ENCODE results near the gene EVI5L.

EVI5L gene

DNA sequence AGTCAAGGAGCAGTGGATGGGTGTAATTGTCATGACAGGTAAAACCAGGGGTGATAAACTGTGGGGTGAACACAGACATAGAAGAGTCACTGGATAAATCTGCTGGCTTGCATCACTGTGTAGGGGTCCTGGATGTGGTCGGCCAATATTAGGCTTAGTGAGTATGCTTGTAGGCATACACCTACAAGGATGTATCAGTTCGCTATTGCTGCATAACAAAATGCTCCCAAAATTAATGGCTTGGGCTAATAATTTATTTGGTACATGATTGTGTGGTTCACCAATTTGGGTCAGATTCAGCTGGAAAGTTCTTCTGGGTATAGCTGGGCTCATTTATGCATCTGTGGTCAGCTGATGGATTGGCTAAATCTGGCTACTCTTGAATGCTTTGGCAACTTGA lies 11.2 kb upstream of the EVI5L start:
- no peak for DNase-seq

DNA sequence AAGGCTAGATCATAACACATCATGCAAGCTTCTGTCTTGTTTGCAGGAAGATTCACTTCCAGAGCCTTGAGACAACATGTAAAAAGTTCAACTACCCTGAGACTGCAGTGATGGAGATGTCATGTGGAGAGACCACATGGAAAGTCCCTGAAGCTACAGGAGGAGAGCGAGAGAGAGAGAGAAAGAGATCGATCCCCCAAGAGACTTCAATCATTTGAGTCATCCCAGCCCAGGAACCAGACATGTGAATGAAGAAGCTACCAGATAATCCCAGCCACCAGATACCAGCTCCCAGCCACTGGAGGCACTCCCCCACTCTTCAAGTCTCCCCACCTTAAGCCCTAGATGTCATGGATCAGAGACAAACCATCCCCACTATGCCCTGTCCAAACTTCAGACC lies 10.7 kb upstream of the EVI5L start:
- no peak for DNase-seq

DNA sequence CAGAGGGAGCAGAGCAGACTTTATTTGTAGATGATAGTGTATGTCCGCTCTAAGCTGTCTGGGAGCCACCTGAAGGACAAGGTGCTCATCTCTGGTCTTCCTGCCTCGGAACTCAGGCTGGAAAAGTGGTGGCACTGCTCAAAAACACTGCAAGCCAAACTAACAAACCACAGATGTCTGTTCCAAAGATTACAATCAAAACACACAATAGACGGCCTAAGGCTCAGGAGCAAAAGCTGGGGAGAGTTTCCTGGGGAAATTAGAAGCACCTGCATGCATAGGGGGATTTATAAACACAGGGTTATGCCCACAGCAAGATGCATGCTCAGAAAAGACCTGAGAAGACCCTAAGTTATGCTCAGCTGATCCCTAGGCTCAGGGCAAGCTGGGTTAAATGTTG lies 9.4 kb upstream of the EVI5L start:
- DNase-seq = no peak

DNA sequence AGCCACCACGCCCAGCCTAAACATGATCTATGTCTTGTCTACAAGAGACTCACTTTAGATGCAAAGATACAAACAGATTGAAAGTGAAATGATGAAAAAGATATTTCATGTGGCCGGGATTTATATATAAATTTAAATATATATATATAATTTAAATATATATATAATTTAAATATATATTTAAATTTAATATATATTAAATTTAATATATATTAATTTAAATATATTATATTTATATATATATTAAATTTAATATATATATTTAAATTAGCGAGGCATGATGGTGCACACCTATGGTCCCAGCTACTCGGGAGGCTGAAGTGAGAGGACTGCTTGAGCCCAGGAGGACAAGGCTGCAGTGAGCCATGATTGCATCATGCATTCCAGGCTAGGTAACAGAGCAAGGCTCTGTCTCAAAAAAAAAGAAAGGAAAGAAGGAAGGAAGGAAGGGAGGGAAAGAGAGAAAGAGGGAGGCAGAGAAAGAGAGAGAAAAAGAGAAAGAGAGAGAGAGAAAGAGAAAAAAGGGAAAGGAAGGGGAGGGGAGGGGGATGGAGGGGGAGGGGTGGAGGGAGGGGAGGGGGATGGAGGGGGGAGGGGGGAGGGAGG lies 7.0 kb upstream of the EVI5L start:
- no peak for DNase-seq

DNA sequence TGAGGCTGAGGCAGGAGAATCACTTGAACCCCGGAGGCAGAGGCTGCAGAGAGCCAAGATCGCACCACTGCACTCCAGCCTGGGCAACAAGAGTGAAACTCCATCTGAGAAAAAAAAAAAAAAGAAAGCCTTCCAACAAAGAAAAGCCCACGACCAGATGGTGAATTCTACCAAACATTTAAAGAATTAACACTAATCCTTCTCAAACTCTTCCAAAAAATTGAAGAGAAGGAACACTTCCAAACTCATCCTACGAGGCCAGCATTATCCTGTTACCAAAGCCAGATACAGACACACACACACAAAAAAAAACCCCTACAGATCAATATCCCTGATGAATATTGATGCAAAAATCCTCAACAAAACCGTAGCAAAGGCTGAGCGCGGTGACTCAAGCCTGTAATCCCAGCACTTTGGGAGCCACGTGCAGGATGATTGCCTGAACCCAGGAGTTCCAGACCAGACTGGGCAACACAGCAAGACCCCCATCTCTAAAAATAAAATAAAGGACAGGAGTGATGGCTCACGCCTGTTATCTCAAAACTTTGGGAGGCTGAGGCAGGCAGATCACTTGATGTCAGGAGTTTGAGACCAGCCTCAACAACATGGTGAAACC lies 6.2 kb upstream of the EVI5L start:
- no peak for DNase-seq

DNA sequence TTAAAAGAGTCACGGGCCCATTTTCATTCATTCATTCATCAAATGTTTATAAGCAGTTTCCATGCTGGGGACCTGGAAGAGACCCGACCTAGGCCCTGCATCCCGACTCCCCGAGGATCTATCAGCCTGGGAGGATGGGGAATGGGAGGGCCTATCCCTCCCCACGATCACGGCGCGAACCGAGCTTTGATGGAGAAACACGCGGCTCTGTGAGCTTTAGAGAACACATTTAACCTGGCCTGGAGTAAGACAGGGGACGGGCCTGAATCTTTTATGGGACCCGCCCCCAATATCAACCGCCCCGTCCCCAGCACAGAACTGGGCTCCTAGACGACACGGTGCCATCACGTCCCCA lies 875 bp upstream of the EVI5L start:
- DNase-seq = no peak

DNA sequence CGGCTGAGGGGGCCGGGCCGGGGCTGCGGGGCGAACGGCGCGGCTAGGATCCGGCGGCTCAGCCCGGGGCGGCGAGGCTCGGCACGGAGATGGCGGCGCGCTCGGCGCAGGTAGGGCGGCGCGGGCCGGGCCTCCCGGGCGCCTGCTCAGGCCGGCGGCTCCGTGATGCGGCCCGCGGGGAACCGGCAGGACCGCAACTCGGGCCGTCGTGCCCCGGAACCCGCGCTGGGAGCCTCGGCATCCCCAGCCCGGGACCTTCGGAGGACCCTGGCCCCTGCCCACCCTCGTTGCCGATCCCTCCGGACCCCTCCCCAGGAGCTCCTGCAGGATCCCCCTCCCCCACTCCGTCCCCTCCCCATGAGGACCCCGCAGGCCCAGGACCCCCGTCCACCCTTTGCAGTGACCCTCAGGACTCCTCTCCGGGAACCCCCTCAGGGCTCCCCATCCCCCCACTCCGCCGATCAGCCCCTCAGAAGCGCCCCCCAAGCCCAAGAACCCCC lies 304 bp downstream of the EVI5L start:
- DNase-seq = no peak

DNA sequence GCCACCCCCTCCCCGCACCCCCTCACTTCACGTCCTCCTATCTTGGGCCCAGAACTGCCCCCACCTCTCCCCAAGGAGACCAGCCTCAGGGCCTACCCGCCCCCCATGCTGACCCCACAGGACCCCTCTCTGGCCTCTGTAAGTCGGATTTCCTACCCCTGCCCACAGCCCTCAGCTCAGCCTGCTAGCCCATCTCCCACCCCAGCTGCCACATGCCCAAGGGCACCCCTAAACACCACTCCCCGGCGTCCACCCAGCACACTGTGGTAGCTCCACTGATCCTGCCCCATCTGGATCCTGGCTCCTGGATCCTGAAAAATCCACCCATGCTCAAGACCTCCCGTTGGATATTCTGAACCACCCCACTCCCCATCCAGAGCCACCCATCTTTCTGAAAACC lies 805 bp downstream of the EVI5L start:
- DNase-seq = no peak

DNA sequence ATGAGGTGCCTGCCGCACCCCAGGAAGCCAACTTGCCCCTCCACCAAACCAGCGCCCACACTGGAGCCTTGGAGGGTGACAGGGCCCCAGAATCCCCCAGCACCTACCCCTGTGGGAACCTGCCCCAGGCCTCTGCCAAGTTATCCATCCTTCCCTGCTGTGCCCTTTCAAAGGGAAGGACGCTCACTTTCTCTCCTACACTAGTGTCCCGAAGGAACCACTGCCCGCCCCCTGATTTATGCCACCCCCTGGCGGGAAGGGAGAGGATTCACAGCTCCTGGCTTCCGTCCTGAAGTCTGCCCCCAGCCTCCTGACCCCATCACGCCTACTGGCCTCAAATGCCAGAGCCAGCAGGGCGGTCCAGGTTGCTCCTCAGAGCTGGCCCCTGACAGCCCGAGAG lies 1.4 kb downstream of the EVI5L start:
- DNase-seq = no peak

DNA sequence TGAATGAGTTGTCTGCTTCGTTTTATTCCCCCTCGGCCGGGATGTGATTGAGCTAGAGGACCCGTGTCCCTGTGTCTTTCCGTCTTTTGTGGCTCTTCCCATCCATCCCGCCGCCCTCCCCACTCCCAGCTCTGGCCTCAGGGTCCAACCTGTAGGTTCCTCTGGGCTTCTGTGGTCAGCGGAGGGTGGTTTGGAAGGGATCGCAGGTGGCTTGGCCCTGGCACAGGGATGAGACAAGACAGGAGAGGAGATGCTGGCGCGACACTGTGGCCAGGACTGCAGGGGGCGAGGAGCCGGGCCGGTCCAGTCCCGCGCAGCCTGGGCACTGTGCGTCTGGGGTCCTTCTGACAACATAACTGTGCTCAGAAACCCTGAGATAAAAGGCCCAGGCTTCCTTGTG lies 2.0 kb downstream of the EVI5L start:
- DNase-seq = no peak

DNA sequence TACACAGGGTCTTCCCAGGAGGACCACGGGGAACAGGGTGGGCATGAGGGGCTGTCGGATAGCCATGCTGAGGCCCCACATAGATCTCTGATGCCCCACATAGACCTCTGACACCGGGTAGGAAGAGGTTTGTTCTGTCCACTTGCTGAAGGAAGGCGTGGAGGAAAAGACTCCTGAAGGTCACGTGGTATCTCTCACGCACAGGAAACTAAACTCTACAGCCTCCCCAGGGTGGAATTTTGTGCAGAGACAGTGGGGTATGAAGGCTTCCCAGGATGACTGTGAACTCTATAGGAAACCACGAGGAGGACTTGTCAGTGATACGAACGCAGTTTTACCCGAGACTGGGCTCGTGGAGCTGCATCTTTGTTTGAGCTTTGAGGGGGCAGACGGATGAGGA lies 2.8 kb downstream of the EVI5L start:
- DNase-seq = no peak

DNA sequence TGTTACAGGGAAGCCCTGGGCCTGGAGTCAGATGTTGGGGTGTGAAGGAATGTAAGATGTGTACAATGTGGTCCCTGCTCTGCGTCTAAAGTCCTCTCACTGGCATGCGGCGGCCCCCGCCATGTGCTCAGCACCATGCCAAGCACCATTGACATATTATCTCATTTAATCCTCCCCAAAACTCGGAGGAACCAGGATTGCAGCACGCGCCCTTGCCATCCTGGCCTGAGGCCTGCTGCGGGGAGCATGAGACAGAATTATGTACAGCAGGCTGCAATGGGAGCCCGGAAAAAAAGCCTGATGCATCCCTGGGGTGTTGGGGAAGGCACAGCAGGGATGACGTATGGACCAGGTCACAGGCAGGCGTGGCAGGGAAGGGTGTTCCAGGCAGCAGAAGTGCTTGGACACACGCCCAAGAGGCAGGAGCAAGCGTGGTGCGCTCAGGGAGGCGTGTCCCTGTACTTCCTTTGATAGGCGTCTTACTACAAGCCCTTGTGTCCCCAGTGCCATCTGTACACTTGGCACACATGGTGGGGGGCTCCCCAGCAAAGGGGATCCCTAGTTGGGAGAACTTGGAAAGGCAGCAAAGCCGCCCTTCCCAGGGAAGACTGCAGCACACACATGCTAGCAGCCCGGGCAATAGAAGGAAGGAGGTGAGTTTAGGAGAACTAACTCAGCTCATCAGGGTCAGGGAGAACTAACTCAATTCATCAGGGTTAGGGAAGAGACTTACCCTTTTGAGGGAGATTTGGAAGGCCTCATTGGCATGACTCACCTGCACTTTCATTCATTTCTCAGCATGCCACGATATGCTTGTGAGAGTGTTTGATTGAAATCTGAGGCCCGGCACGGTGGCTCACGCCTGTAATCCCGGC lies 3.4 kb downstream of the EVI5L start:
- no peak for DNase-seq

DNA sequence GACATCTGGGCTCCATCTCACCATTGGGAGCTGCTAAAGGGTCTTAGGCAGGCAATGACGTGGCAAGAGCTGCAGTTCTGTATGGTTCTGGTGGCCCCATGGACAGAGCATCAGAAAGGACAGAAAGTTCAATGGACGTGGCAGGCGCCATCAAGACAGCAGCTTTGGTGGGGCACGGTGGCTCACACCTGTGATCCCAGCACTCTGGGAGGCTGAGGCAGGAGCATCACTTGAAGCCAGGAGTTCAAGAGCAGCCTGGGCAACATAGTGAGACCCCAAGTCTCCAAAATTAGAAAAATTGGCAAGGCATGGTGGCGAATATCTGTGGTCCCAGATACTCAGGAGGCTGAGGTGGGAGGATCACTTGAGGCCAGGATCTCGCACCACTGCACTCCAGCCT lies 9.5 kb downstream of the EVI5L start:
- no peak for DNase-seq

DNA sequence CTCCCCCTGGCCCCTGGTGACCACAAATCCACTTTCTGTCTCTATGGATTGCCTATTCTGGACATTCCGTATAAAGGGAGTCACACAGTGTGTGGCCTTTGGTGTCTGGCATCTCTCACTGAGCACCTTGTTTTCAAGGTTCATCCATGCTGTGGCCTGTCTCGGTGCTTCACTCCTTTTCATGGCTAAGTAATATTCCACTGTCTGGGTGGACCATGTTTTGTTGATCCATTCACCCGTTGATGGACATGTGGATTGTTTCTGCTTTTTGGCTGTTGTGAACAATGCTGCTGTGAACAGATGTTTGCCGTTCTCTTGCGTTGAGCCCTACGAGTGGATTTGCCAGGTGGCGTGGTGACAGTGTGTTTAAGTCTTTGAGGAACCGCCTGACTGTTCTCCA lies 10.6 kb downstream of the EVI5L start:
- no peak for DNase-seq

DNA sequence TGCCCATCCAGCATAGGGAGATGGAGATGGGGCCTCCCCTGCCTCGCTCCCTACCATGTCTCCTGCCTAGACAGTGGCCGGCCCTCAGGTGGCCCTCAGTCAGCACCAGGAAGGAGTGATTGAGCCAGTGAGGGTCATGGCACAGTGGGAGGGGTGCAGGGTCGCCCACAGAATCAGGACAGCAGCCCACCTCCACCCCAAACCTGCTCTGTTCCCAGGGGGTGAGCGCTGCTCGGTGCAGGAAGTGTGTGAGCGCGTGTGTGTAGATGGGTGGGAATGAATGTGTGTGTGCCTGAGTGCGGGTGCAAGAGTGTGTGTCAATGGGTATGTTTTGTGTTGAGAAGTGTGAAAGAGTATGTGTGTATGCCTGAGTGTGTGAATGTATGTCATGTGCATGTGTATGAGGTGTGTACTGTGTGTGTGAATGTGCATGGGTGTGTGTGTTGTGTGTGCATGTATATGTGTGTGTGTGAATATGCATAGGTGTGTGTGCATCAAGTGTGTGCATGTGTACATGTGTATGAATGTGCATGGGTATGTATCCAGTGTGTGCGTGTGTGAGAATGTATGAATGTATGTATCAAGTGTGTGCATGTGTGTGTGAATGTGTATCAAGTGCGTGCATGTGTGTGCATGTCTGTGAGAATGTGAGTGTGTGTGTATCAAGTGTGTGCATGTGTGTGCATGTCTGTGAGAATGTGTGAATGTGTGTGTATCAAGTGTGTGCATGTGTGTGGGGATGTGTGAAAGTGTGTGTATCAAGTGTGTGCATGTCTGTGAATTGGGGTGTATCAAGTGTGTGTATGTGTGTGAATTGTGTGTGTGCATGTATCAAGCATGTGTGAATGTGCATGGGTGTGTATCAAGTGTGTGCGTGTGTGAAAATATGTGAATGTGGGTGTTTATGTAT lies 12.0 kb downstream of the EVI5L start:
- no peak for DNase-seq

DNA sequence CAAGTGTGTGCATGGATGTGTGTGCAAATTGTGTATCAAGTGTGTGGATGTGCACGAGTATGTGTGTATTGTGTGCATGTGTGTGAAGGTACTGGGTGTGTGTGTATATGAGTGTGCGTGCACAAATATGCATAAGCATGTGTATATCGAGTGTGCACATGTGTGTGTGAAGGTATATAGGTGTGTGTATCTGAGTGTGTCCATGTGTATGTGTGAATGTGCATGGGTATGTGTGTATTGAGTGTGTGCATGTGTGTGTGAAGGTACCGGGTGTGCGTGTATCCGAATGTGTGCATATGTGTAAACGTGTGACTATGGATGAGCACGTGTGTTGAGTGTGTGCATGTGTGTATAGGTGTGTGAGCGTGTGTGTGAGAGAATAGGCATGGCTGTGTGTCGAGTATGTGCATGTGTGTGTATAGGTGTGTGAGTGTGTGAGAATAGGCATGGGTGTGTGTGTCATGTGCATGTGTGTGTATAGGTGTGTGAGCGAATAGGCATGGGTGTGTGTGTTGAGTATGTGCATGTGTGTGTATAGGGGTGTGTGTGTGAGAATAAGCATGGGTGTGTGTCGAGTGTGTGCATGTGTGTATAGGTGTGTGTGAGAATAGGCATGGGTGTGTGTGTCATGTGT lies 12.8 kb downstream of the EVI5L start:
- DNase-seq = no peak

DNA sequence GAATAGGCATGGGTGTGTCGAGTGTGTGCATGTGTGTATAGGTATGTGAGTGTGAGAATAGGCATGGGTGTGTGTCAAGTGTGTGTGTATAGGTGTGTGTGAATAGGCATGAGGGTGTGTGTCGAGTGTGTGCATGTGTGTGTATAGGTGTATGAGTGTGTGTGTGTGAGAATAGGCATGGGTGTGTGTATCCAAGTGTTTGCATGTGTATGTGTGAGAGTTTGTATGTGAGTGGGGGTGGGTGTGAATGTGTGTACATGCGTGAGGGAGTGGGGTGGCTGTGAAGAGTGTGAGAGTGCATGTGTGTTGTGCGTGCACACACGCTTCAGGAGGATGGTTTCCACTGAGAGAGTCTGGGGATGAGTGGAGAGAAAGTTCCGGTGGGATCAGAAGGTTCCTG lies 13.5 kb downstream of the EVI5L start:
- DNase-seq = no peak

DNA sequence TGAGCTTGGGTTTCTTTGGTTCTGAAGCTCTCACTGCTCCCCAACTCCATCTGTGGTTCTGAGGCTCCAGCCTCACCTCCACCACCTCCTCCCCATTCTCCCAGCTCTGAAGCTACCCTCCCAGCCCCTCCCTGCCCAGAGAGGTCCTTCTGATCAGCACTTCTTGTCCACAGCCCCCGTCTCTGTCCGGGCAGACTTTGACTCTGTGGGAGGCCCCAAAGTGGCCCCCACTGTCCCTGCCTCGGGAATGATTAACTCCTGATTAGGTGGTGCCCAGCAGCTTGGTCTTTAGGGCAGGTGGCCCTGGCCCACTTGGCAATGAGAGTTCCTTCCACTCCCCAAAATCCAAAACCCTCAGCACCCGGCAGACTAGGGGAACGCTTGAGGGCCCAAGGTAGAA lies 14.4 kb downstream of the EVI5L start:
- DNase-seq = no peak

DNA sequence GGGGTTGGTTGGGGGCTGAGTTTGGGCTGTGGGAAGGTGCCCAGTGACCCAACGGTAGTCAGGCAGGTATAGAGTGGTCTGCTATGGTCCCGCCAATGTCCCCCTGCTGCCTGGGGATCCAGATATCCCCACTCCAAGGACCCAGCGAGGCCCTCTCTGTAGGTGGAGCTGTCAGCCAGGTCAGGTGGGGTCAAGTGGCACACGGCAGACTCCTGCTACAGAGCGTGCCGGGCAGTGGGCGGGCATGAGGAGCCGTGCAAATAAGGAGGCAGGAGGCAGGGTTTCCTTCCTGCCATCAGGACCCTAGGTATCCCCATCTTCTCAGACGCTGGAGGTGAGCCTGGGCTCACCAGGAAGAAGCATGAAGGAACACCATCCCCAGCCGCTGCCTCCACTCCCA lies 14.9 kb downstream of the EVI5L start:
- no peak for DNase-seq

DNA sequence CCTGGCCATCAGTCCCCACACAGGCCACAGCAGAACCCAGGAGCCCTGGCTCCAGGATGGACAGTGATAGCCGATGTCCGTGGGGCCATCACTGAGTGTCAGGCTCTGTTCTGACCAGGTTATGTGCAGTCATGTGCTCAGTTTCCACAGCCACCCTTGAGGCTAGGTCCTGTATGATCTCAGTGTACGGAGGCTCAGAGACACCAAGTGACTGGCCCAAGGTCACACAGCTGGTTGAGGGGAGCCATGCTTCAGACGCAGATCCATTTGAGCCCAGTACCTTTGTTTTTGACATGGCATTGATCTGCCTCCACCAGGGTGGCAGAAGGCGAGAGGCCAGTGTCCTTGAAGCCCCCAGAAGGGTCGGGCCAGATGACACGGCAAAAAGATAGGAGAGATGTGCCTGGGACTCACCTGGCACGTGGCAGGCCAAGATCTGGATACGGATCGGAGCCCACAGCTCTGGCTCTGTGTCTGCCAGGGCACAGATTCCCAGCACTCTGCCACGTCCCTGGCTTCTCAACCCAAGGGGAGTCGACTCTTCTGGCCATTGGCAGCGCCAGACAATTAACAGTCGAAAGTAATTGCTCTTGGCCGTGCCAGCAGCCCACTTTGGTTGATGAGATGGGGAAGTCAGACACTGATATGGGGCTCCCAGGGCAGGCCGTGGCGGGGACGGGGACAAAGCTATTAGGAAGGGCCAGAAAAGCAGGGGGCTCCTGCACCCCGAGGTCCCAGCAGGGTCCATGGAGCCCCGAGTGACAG lies 15.6 kb downstream of the EVI5L start:
- no peak for DNase-seq

DNA sequence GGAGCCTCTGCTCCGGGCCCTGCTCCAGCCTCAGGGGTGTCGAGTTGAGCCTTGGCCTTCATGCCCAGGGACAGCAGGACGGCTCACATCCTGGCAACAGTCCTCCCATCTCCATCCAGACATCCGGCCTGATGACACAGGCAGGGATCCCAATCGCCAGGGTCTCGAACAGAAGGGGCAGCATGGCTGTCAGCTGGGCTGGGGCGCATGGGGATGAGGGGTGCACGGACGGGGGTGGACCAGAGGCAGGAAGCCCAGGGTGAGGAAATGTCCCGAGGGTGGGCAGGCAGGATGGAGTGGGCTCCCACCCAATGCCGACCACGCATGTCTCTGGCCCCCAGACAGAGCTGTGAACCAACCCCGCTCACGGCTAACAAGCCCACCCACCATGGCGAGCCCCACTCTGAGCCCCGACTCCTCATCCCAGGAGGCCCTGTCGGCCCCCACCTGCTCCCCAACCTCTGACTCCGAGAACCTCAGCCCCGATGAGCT lies 16.2 kb downstream of the EVI5L start:
- no peak for DNase-seq

DNA sequence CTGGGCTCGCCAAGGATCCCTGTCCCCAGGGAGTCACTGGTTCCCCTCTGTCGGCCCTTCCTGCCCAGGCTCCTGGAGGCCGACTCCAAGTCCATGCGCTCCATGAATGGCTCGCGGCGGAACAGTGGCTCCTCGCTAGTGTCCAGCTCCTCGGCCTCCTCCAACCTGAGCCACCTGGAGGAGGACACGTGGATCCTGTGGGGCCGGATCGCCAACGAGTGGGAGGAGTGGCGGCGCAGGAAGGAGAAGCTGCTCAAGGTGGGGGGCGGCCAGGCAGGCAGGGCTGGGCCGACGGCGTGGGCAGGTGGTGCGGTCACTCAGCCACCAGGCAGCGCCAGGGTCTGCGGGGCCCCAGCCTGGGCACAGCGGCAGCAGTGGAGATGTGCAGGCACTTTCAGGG lies 17.6 kb downstream of the EVI5L start:
- no peak for DNase-seq

Measured in stimulated activated naive CD4-positive, alpha-beta T cell treated with Interleukin-2 at 50 U/mL for 16 hours (primary cell).